BLaER1 treated with 17β-estradiol and CSF1 and Interleukin-3, amounts not matched to agents 10 nM and 100 nM (cell line): ENCODE data around the gene KCNC1.

ENCODE experiments used
- H3K27ac ChIP-seq, 11 experiments: shearing (Covaris generic); formaldehyde crosslinking; 2 replicates each; pipeline ENCODE4 v1.8.1; 2022
- H3K27me3 ChIP-seq, 11 experiments: shearing (Covaris generic); formaldehyde crosslinking; 2 replicates each; pipeline ENCODE4 v1.8.1; 2022
- H3K36me3 ChIP-seq, 11 experiments: shearing (Covaris generic); formaldehyde crosslinking; 2 replicates each; pipeline ENCODE4 v1.8.1; 2022
- H3K4me1 ChIP-seq, 10 experiments: shearing (Covaris generic); formaldehyde crosslinking; 2 replicates each; pipeline ENCODE4 v1.8.1; 2022
- H3K4me2 ChIP-seq, 11 experiments: shearing (Covaris generic); formaldehyde crosslinking; 2 replicates each; pipeline ENCODE4 v1.8.1; 2022
- H3K4me3 ChIP-seq, 10 experiments: shearing (Covaris generic); formaldehyde crosslinking; 2 replicates each; pipeline ENCODE4 v1.8.1; 2022
- H3K9ac ChIP-seq, 11 experiments: shearing (Covaris generic); formaldehyde crosslinking; 2 replicates each; pipeline ENCODE4 v1.8.1; 2022
- H3K9me3 ChIP-seq, 11 experiments: shearing (Covaris generic); formaldehyde crosslinking; replicated peaks in 1 of 11; 2 replicates each; pipeline ENCODE4 v1.8.1; 2022
- H4K20me1 ChIP-seq, 11 experiments: shearing (Covaris generic); formaldehyde crosslinking; 2 replicates each; pipeline ENCODE4 v1.8.1; 2022
- Cebpa-rat ChIP-seq, 11 experiments: shearing (Covaris generic); IDR thresholded peaks; 2 replicates each; pipeline ENCODE4 v1.8.1; 2022

Gene KCNC1

DNA sequence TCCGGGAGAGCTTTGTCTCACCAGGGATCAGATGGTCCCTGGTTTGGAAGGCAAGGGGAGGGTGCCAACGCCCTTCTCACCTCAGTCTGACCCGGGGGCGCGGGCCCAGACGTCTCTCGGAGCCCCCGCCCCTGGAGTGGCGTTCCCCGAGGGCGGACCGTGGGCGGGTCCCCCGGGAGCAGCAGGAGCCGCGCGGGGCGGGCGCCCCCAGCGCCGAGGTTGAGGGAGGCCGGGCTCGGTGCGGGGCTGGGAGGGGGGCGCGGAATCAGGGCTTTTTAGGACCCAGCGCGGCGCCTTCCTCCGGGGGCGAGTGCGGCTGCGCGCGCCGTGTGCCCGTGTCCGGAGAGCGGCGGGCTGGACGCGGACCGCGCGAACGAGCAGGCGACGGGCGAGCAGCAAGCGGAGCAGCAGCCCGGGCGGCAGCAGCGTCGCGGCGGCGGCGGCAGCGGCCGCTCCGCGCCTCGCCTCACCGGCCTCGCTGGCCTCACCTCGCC, at the start of gene KCNC1:
Gene KCNC1, plus strand, starts transcription at position 364 of the 494 bp plus-strand sequence. CDS start 1,222 bp downstream, outside the sequence.
- Histone ChIP-seq H3K9ac (peak within 1 kb of the TSS in 10 of 11 experiments; percentile 9 to 58 (median 45); a peak in 12 of 22 replicates), H3K4me2 (peak within 1 kb of the TSS; percentile 89 to 99 (median 95)), H3K9me3 (peaks cover 0 to 8% (median 0%) of the 10 kb centered on the region in 11 experiments; a peak in 3 of 22 replicates), H3K4me1 (peaks cover 13 to 44% (median 33%) of the 10 kb centered on the region in 10 experiments; a peak in 19 of 20 replicates), H3K27ac (no peak within 1 kb of the TSS), H3K36me3 (no peaks in the 10 kb centered on the region), H3K4me3 (peak within 1 kb of the TSS; percentile 55 to 72 (median 62)), H4K20me1 (peaks cover 0 to 59% (median 15%) of the 10 kb centered on the region in 11 experiments; a peak in 15 of 22 replicates), H3K27me3 (peaks cover 0 to 34% (median 16%) of the 10 kb centered on the region in 11 experiments; a peak in 17 of 22 replicates)
- TF ChIP-seq Cebpa-rat (IDR thresholded peaks at IDR 0.05): no peak

DNA sequence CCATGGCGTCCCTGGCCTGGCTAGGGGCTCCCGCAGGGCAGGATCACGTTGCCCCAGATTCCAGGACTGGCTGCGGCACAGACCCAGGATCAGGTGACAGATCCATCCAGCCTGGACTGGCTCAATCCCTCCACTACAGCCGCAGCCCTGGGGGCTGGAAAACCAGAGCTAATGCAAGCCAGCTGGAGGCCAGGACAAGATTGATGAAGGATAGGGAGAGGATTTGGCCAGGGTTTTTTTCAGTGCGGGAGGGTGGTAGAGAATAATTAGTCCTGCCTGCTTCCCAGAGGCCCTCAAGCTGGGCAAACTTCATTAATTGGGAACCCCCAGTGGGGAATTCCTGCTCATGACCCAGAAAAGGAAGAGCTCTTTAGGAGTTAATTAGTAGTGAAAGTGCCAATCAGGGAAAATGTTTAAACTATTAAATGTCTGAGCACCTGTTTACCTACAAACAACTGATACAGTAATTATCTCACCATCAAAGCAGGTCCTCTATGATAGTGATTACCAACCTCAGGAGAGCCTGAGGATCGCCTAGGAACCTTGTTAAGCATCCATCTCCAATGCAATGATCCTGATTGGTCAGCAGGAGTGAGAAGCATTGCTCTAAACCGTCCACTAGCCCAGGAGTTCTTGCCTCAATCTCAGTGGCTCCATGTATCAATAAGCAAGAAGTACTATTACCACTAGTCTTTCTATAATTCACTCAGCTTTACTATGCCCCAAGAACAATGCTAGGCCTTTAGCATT, 48.2 kb upstream of the KCNC1 start:
- TF ChIP-seq Cebpa-rat (IDR thresholded peaks at IDR 0.05): no peak
- H3K36me3 ChIP-seq: no peaks in the 10 kb centered on the region
- no peak overlapping the region for H3K4me3 ChIP-seq
- no peaks in the 10 kb centered on the region for H4K20me1 ChIP-seq
- no peaks in the 10 kb centered on the region for H3K4me1 ChIP-seq
- no peaks in the 10 kb centered on the region for H3K27me3 ChIP-seq
- no peak overlapping the region for H3K9ac ChIP-seq
- H3K9me3 ChIP-seq: peaks cover 0 to 7% (median 0%) of the 10 kb centered on the region in 11 experiments; a peak in 1 of 22 replicates
- no peak overlapping the region for H3K4me2 ChIP-seq
- no peak overlapping the region for H3K27ac ChIP-seq

DNA sequence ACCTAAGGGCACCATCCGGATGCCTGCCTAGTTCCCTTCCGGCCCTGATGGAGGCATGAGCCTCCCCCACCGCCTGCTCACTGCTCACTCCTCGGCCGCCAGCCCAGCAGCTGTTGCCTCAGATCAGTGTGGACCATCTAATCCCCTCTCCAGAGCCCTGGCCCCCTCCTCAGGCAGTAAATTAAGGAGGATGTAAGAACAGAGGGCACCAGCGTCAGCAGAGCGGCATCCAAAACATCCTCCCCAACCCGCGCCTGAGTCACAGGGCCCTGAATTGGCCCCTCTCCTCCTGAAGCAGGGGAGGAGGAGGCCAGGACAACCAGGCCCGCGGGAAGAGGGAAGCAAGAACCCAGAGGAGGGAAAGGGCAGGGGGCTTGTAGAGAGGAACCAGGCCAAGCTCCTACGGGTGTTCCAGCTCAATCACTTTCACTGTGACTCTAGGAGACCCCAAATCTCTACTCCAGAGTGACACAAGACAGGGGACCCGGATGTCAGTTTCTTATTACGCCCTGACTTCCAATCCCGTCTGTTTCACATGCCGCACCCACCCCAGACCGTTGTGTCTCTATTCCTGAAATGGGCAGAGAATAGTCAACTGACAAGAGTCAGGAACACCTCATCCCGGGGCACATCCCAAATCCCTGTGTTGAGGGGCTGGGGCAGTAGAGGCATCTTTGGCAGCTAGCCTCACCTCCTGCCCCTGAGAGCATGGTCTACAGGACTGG, 46.5 kb upstream of the KCNC1 start:
- H4K20me1 ChIP-seq: no peaks in the 10 kb centered on the region
- TF ChIP-seq Cebpa-rat (IDR thresholded peaks at IDR 0.05): no peak
- no peaks in the 10 kb centered on the region for H3K36me3 ChIP-seq
- no peaks in the 10 kb centered on the region for H3K27me3 ChIP-seq
- H3K27ac ChIP-seq: no peak overlapping the region
- H3K9ac ChIP-seq: no peak overlapping the region
- H3K9me3 ChIP-seq: peaks cover 0 to 7% (median 0%) of the 10 kb centered on the region in 11 experiments; a peak in 1 of 22 replicates
- no peak overlapping the region for H3K4me3 ChIP-seq
- H3K4me2 ChIP-seq: no peak overlapping the region
- H3K4me1 ChIP-seq: peaks cover 0 to 9% (median 5%) of the 10 kb centered on the region in 10 experiments; a peak in 9 of 20 replicates

DNA sequence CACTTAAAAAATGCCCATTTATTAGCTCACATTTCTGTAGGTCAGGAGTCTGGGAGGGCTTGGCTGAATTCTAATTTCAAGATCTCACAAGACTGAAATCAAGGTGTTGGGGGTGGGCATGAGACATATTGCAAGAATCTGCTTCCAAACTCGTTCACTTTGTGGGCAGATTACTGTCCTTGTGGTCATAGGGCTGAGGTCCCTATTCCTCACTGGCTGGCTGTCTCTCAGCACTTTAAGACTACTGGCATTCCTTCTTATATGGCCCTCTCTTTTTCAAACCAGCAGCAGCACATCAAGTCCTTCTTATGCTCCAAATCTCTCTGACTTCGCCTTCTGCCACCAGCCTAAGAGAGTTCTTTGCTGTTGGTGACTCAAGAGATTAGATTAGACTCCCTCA, 43.0 kb upstream of the KCNC1 start:
- Histone ChIP-seq H3K4me1 (peaks cover 0 to 14% (median 5%) of the 10 kb centered on the region in 10 experiments; a peak in 9 of 20 replicates), H3K36me3 (no peaks in the 10 kb centered on the region), H4K20me1 (no peaks in the 10 kb centered on the region), H3K27me3 (no peaks in the 10 kb centered on the region), H3K27ac (no peak overlapping the region), H3K4me3 (no peak overlapping the region), H3K9me3 (peaks cover 0 to 7% (median 0%) of the 10 kb centered on the region in 11 experiments; a peak in 2 of 22 replicates), H3K4me2 (no peak overlapping the region), H3K9ac (no peak overlapping the region)
- TF ChIP-seq Cebpa-rat (IDR thresholded peaks at IDR 0.05): no peak

DNA sequence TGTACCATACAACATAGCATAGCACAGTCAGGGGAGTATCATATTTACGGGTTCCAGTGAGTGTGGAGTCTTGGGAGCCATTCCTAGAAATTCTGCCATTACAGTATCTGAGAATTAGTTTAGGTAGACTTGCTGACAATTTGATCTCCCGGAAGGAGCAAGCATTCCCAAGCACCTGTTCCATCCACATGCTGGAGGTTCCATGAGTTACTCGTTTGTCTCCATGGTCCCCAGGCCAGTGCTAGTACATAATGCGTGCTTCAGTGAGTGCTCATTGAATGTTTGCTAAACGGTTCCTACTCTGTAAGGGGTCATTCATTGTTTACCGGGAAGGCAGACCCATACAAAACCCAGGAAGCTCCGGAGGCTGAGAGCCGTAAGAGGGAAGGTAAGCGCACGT, 42.6 kb upstream of the KCNC1 start:
- Histone ChIP-seq H3K27me3 (no peaks in the 10 kb centered on the region), H3K4me3 (no peak overlapping the region), H4K20me1 (no peaks in the 10 kb centered on the region), H3K36me3 (no peaks in the 10 kb centered on the region), H3K9me3 (peaks cover 0 to 7% (median 0%) of the 10 kb centered on the region in 11 experiments; a peak in 2 of 22 replicates), H3K4me2 (no peak overlapping the region), H3K9ac (no peak overlapping the region), H3K4me1 (peaks cover 0 to 14% (median 5%) of the 10 kb centered on the region in 10 experiments; a peak in 9 of 20 replicates), H3K27ac (no peak overlapping the region)
- TF ChIP-seq Cebpa-rat (IDR thresholded peaks at IDR 0.05): no peak

DNA sequence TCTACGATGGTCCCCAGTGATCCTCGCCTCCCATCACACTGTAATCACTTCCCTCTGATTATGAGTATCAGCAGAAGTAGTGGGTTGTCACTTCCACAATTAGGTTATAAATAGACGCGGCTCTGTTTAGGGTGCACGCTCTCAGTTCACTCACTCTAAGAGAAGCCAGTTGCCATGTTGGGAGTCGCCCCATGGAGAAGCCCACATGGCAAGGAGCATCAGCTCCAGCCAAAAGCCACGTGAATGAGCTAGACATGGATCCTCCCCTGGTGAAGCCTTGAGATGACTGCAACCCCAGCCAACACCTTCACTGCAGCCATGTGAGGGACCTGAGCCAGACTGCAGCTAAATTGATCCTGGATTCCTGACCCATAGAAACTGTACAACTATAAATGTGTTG, 41.6 kb upstream of the KCNC1 start:
- no peak for TF ChIP-seq Cebpa-rat (IDR thresholded peaks at IDR 0.05)
- H3K27me3 ChIP-seq: no peaks in the 10 kb centered on the region

DNA sequence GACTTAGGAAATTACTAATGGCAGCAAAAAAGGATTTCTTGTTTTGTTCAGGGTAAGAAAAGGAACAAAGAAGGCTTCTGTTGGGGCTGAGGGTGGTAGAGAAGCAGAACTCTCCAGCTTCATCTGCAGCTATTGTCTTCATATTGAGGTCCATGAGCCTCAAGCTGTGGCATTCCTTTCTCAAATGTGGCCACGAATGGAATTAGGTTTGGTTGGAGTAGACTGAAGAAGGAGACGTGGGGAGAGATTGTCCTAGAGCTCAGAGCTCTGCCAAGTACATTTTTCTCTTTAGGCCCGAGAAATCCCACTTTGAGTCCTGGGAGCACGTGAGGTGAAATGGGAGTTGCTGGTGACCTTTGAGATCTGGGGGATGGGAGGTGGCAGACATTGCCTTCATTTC, 41.0 kb upstream of the KCNC1 start:
- Histone ChIP-seq H3K4me3 (no peak overlapping the region), H3K9me3 (no peaks in the 10 kb centered on the region; a peak in 1 of 22 replicates), H3K36me3 (no peaks in the 10 kb centered on the region), H3K4me1 (peaks cover 0 to 14% (median 5%) of the 10 kb centered on the region in 10 experiments; a peak in 9 of 20 replicates), H3K4me2 (peak overlapping the region in 2 of 11 experiments; percentile 64 to 73; a peak in 4 of 22 replicates), H3K9ac (no peak overlapping the region), H3K27me3 (no peaks in the 10 kb centered on the region), H4K20me1 (no peaks in the 10 kb centered on the region), H3K27ac (no peak overlapping the region)
- TF ChIP-seq Cebpa-rat (IDR thresholded peaks at IDR 0.05): no peak

More for the DNA sequence above, 41.6 kb upstream of the KCNC1 start:
- no peak overlapping the region for H3K27ac ChIP-seq
- no peaks in the 10 kb centered on the region for H4K20me1 ChIP-seq
- no peaks in the 10 kb centered on the region for H3K36me3 ChIP-seq
- peaks cover 0 to 14% (median 5%) of the 10 kb centered on the region in 10 experiments; a peak in 9 of 20 replicates for H3K4me1 ChIP-seq
- H3K9ac ChIP-seq: no peak overlapping the region
- peaks cover 0 to 5% (median 0%) of the 10 kb centered on the region in 11 experiments; a peak in 2 of 22 replicates for H3K9me3 ChIP-seq
- peak overlapping the region in 5 of 11 experiments; percentile 35 to 73 (median 52); a peak in 10 of 22 replicates for H3K4me2 ChIP-seq
- H3K4me3 ChIP-seq: no peak overlapping the region

DNA sequence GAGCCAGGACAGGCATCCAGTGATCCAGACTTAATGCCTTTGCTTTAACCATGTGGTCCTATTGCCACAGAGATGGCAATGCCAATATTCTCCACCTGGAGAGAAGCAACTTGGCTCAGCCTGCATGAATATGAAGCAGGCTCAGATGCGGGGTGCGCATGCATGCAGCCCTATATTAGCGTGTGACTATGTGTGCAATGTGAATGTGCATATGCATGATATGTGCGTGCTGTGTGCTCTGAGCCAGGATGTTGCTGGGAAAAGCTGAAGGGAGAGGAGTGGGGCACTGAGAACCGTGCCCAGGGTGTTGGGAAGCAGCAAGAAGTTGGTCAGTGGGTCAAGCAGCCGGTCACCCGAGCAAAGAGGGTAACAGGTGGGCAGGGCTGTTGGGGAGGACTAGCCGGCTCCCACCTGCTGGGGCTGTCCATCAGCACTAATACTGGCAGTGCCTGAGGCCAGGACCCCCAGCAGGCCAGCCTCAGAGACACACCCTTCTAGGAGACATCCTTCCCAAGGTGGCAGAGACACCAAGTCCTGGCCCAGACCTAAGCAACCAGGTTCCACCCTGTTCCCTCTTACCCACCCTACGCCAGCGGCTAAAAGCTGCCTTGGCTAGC, 40.0 kb upstream of the KCNC1 start:
- Histone ChIP-seq H3K4me1 (peaks cover 0 to 14% (median 5%) of the 10 kb centered on the region in 10 experiments; a peak in 9 of 20 replicates), H3K27me3 (no peaks in the 10 kb centered on the region), H3K4me3 (no peak overlapping the region), H3K4me2 (no peak overlapping the region), H3K9me3 (no peaks in the 10 kb centered on the region; a peak in 1 of 22 replicates), H3K27ac (no peak overlapping the region), H3K9ac (no peak overlapping the region), H4K20me1 (no peaks in the 10 kb centered on the region), H3K36me3 (no peaks in the 10 kb centered on the region)
- TF ChIP-seq Cebpa-rat (IDR thresholded peaks at IDR 0.05): no peak
